Activated CD8-positive, alpha-beta memory T cell treated with anti-CD3 and anti-CD28 coated beads, Interleukin-2, amount 10 ng/mL, durations not matched to agents 7 days and 5 days (primary cell): ENCODE measurements around the gene PABPC5. TPM values are rescaled to one million over a fixed set of nuclear protein-coding genes. Genes with fewer than 3 reads are reported as not detected.

Source experiments
- ATAC-seq: fragments of 150-1000 bp; cut with Tn5 transposase; one replicate; pipeline ENCODE4 v1.10.0; 2021; ENCODE audit warnings: moderate library complexity
- CTCF ChIA-PET: fragments of 350-600 bp; sonication (Branson Sonifier 250); formaldehyde crosslinking; loops from one replicate; lab custom pipeline; 2021; ENCODE audit warnings: antibody characterized with exemption; lab: Charles Lee
- DNase-seq: peaks from one replicate; pipeline ENCODE4 v3.0.0-alpha.2; 2020
- H3K27ac Mint-ChIP-seq: one replicate; pipeline ENCODE4 v1.8.0; 2021; ENCODE audit warnings: mild to moderate bottlenecking, mixed read lengths
- H3K27me3 Mint-ChIP-seq: one replicate; pipeline ENCODE4 v1.8.0; 2021; ENCODE audit warnings: mixed read lengths
- H3K36me3 Mint-ChIP-seq: one replicate; pipeline ENCODE4 v1.8.0; 2021; ENCODE audit warnings: mild to moderate bottlenecking, mixed read lengths
- H3K4me1 Mint-ChIP-seq: one replicate; pipeline ENCODE4 v1.8.0; 2021; ENCODE audit warnings: mixed read lengths
- H3K4me3 Mint-ChIP-seq: one replicate; pipeline ENCODE4 v1.8.0; 2021; ENCODE audit warnings: mild to moderate bottlenecking, moderate library complexity, mixed read lengths
- H3K9me3 Mint-ChIP-seq: one replicate; pipeline ENCODE4 v1.8.0; 2022; ENCODE audit warnings: low read depth, mixed read lengths
- total RNA-seq, 2 experiments: library from RNA; stranded (reverse); gene quantifications; one replicate each; pipeline ENCODE4 v1.2.3, GENCODE V29; 2021

The PABPC5 gene
- total RNA-seq: not detected

DNA sequence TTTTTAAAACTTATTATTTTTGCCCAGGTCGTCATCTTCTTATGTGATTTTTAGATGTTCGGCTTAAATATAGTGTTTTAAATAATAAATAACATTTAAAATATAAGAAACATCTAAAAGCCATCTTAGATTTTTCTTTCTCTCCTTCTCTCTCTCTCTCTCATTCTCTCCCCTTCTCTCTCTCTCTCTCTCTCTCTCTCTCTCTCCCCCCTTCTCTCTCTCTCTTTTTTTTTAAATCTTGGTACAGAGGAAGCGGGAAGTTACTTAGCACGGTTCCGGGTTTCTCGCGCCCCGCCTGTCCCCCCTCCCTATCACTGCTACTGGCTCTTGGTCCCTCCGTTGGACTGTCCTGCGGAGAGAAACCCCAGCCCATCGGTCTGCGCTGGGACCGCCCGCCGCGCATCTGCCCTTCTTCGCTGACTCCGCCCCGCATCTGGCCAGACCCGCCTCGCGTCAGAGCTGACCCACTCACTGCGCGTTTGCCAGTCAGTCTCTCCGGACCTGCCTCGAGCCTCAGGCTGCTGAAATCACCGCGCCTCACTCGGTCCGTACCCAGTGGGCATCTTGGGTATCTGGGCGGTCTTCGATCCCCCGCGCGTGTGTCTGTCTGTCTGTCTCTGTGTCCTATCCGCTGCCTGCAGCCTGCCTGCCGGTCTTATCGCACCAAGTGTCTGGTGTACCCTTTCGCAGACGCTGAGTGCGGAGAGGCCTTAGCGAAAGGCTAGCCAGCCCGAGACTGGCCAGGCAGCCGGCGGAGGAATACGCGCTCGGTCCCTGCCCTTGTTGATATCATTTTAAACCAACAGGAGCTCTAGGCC, at the start of gene PABPC5:
PABPC5 (plus strand) TSS at position 489 of the 818 bp plus-strand sequence. CDS start 739 bp downstream, outside the sequence.
- Mint-ChIP-seq H3K4me3 (no peak within 1 kb of the TSS), H3K9me3 (no peaks in the 10 kb centered on the region), H3K36me3 (no peaks in the 10 kb centered on the region), H3K27me3 (no peaks in the 10 kb centered on the region), H3K27ac (no peak within 1 kb of the TSS), H3K4me1 (no peaks in the 10 kb centered on the region)
- ATAC-seq: no peak
- no peak for DNase-seq
- CTCF ChIA-PET: no interaction called here

DNA sequence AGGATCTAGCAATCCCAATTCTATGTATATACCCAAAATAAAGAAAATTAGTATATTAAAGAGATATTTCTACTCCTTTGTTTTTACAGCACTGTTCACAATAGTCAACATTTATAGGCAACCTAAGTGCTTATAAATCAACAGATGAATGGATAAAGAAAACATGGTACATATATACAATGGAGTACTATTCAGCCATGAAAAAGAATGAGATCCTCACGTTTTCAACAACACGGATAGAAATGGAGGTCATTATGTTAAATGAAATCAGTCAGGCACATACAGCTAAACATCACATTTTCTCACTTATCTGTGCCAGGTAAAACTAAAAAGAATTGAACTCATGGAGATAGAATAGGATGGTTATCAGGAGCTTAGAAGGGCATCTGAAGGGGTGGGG, 45.6 kb upstream of the PABPC5 start:
- Mint-ChIP-seq H3K4me3 (no peak overlapping the region), H3K27me3 (no peaks in the 10 kb centered on the region), H3K9me3 (peaks cover 2% of the 10 kb centered on the region), H3K36me3 (no peaks in the 10 kb centered on the region), H3K4me1 (no peaks in the 10 kb centered on the region), H3K27ac (no peak overlapping the region)
- no peak for DNase-seq
- no peak for ATAC-seq
- CTCF ChIA-PET: no interaction called here

DNA sequence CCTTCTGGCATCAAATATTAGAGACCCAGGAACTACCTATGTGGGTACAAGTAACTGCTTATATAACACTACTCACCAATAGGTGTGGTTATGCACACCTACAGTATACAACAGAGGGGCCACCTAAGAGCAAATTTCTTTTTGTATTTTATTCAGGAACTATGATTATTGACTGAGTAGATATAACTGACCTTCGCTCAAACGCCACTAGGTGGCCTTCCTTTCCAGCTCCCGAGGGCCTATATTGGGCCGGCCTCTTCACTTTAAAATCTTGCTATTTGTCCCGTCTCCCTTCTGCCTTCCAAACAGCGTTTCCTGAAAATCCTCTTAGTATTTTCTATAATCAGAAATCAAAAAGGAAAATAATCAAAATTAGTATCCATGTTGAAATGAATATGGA, 19.9 kb upstream of the PABPC5 start:
- CTCF ChIA-PET: no interaction called here
- Mint-ChIP-seq H3K27ac (no peak overlapping the region), H3K4me1 (no peaks in the 10 kb centered on the region), H3K4me3 (no peak overlapping the region), H3K9me3 (peaks cover 3% of the 10 kb centered on the region), H3K36me3 (no peaks in the 10 kb centered on the region), H3K27me3 (no peaks in the 10 kb centered on the region)
- ATAC-seq: no peak
- no peak for DNase-seq

DNA sequence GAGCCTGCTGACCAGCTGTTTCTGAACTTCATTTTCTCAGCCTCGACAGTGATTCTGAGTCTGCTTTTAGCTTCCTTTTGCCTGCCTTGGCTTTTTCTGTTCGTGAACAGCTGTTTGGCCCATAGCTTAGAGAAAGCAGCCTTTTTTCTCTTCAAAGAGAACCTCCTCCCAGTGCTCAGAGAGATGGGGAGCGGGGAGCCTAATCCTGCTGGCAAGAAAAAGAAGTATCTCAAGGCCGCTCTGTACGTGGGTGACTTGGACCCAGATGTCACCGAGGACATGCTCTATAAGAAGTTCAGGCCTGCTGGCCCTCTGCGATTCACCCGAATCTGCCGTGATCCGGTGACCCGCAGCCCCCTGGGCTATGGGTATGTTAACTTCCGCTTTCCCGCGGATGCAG, 756 bp downstream of the PABPC5 start:
- H3K4me1 Mint-ChIP-seq: no peaks in the 10 kb centered on the region

More for the DNA sequence above, 756 bp downstream of the PABPC5 start:
- Mint-ChIP-seq H3K4me3 (no peak overlapping the region), H3K27ac (no peak overlapping the region), H3K27me3 (no peaks in the 10 kb centered on the region), H3K36me3 (no peaks in the 10 kb centered on the region), H3K9me3 (no peaks in the 10 kb centered on the region)
- CTCF ChIA-PET: no interaction called here
- ATAC-seq: no peak
- no peak for DNase-seq
